ENCODE results near the gene EPGN.

Gene EPGN

DNA sequence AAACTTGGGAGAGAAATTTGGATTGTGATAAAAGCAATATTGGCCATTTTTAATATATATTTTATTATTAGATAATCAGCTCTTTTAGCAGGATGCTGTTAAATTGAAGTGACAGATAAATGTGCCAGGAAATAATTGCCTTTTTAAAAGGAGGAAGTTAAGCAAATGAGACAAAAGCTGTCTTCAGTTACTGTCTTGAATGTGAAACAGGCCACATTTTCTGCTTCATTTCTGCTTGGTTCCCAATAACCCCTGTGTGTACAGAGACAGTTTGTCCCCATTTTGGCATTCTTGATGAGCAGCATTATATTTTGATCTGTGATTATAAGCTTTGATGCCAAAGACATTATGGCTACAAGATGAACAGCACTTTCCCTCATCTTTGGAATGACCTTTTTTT lies 953 bp downstream of the EPGN start:
- no peak for DNase-seq (ENCODE audit: low read depth in 2 of 2, low spot score in 1 of 2)

DNA sequence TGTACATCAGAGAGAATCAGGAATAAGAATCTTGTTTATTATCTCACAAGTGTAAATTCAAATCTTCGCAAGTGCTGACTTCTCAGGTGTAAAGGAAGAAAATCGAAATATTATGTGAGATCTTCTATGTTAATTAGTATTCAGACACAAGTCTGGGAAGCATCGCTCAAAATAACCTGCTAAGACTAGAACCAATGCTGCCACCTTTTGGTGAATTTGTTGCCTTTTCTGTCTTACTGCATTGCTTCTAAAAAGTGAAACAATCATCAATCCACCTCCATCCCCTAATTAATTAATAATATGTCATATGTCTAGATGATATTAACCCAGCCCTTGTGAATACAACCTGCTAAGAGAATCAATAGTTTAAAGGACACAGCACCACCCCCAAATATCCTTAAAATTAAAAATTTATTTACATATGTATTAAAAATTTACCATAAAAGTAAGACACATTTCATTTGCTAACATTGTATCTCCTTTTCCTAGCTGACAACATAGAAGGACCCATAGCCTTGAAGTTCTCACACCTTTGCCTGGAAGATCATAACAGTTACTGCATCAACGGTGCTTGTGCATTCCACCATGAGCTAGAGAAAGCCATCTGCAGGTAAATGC lies 3.5 kb downstream of the EPGN start:
- DNase-seq (ENCODE audit: low read depth in 2 of 2, low spot score in 1 of 2): no peak

DNA sequence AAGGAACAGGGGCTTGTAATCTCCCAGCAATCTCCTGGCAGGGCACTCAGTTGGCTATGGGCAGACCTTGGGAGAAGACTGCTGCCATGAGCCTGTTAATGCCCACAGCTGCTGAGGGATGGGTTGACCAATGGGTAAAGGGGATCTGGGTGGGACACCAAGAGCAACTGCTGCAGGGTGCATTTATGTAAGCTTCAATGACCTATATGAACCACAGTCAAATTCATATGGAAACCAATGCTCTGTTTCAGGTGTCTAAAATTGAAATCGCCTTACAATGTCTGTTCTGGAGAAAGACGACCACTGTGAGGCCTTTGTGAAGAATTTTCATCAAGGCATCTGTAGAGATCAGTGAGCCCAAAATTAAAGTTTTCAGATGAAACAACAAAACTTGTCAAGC lies 6.1 kb downstream of the EPGN start:
- DNase-seq (ENCODE audit: low read depth in 2 of 2, low spot score in 1 of 2): no peak

DNA sequence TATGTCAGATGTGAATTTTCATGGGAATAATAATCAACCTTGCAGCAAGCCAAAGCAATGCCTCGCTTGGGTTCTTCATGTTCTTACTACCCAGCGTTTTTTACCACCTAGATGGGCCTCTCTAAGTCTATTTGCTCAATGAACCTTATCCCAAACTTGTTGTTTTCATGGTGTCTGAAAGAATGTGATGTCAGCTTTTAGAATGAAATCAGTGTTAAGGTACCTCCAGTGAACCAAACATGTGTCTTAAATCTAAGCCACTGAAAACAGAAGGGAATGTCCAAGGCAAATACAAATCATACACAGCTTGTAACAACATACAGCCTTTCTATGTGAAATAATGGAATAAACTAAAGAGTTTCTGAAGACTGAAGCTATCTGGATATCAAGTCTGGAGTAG lies 6.7 kb downstream of the EPGN start:
- DNase-seq (ENCODE audit: low read depth in 2 of 2, low spot score in 1 of 2): no peak

DNA sequence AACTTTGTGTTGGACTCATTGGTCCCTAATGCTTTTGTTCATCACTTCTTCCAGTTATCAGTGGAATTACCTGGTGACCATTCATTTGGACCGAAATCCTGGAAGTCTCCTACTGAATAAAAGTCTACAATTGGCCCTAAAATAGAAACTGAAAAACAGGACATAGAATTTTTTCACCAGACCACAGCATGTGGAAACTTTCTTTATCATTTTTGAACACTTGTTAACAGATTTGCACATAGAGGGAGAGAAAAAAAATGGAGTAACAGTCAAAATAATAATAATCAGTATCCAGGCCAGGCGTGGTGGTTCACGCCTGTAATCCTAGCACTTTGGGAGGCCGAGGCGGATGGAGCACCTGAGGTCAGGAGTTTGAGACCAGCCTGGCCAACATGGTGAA lies 7.1 kb downstream of the EPGN start:
- DNase-seq (ENCODE audit: low read depth in 2 of 2, low spot score in 1 of 2): no peak

DNA sequence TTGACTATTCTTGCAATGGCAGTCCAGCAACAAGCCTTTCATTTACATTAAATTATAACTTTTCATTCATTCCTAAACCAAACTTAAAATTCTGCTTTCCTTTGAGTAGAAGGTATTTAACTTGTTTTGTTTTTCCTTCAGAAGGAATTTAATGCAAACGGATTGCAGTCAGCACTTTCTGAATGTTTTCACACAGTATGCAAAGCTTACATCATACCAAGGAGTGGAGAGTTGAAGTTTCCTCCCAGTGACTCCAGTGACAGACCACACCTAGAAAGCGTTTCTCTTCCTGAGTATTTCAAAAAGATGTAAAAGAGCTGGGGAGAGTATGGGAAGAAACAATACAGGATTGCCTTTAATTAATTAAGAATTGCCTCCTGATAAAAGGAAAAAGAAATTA lies 8.1 kb downstream of the EPGN start:
- no peak for DNase-seq (ENCODE audit: low read depth in 2 of 2, low spot score in 1 of 2)

DNA sequence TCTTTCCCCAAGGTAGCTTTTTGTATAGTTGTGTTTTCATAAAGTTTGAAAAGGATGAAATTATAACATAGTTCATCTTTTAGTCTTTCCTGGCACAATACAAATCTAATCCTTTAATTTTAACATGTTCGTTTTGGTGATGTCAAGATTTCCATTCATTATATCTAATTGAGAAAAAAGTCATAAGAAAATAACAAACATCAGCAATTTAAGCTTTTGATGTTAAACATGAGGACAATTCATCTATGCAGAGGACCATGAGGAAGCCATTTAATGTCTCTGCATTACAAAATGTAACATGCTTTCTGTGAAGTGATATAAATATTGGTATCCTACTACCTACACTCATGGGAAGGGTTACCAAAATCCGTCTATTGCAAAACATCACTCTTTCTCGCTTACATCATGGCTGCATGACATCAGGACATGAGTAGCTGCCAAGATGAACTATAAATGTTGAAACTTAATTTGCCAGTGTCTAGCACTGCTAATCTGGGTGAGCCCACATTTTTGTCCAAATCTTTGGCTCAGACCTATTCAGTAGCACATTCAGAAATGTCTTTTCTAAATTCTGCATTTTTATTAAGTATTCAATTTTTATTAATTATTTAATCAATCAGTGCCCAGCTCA lies 9.5 kb downstream of the EPGN start:
- DNase-seq (ENCODE audit: low read depth in 2 of 2, low spot score in 1 of 2): no peak

DNA sequence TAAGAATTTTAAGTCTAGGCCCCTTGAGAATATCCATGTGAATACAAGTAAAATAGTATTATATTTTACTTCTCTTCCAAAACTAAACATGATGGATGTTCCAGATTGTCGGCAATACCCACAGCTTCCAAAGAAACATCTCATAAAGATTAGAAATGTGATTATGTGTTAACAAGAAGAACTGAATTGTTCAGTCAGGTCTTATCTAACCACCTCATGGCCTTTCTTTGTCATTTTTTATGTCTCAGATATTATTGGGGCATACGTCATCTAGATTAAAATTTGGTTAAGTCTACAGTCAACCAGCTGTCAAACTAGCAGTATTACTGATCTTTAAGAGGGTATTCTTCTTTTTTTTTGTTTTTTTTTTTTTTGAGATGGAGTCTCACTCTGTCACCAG lies 10.0 kb downstream of the EPGN start:
- no peak for DNase-seq (ENCODE audit: low read depth in 2 of 2, low spot score in 1 of 2)

DNA sequence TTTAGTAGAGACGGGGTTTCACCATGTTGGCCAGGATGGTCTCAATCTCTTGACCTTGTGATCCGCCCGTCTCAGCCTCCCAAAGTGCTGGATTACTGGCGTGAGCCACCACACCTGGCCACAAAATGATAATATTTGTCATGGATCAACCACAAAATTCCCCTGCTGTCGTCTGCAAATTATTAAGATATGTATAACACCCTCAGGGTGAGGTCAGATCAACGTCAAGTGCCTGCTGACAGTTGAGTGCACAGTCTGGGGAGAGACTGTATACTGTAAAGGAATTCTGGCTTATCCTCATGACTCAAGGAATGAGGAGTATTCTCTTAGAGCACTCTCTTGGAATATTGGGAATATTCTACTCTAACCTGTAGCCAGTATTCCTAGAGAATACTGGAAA lies 11.2 kb downstream of the EPGN start:
- no peak for DNase-seq (ENCODE audit: low read depth in 2 of 2, low spot score in 1 of 2)

DNA sequence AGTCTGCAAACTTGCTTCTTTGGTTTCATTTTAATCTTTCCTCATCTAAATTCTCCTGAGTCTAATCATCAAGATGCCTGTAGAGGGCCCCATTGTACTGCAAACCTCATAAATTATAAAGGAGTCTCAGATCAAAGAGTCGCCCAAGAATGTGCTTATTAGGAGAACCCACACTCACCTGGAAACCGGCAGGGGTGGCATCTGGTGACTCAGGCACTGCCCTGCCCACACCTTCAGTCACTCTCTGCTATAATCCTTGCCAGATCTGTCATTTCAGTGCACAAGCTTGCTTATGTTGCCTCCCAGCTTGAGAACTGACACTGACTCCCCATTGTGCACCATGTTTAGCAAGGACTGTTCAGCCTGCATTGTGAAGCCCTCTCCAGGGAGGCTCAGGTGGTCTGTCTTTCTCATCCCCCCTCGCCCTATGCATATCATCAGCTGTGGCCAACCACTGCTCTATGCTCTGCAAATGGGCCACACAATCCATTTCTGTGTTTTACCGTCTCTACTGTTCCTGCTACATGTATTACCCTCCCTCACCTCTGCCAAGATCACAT lies 12.4 kb downstream of the EPGN start:
- DNase-seq (ENCODE audit: low read depth in 2 of 2, low spot score in 1 of 2): no peak

DNA sequence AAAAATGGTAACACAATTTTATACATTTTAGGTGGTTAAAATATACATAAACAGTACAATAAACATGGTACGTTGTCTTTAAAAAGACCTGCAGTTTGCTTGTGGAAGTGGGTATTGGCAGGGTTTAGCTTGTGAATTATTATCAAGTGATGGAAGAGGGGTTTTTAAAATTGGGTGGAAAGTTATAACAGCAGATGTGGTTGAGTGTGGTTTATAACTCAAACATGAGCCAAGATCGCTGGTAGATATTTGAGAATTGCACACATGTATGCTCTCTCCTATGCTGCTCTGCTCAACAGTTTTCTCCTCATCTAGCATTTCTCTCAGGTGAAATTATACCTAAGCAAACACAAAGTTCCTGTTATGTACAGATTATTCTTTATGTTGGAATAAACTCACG lies 14.0 kb downstream of the EPGN start:
- DNase-seq (ENCODE audit: low read depth in 2 of 2, low spot score in 1 of 2): no peak

DNA sequence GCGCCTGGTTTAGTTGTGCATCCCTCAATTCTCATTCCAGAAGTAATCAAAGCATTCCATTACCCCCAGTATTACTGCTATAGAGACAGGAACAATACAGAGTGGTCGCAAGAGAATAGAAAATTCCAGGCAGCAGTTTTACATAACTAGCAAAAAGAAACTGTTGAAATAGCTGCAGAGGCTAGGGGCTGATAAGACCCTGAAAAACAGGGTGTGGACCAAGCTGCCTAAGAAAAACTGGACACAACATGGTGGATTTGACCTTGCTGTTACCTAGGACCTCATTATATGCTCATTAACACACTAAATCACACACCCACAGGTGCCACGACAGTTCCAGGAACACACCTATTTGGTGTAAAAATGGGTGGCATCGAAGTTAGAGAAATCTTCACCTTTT lies 15.4 kb downstream of the EPGN start:
- DNase-seq (ENCODE audit: low read depth in 2 of 2, low spot score in 1 of 2): no peak

DNA sequence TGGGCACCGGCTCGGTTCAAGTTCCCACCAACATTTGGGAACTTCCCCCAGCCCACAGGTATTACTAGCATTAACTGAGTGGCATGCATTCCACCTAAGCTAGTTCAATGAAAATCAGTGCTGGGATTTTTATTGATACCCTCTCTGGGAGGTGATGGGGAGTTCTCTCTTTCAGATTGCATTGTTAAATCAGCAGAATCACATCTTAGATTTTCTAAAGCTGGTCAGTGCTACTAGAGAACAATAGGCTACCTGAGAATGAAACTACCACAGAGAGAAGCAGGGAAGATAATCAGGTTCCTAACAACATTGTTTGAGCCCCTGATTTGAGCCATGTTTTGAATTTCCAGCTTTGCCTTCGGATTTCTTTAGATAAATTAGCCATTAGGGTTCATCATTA lies 16.0 kb downstream of the EPGN start:
- DNase-seq (ENCODE audit: low read depth in 2 of 2, low spot score in 1 of 2): no peak

DNA sequence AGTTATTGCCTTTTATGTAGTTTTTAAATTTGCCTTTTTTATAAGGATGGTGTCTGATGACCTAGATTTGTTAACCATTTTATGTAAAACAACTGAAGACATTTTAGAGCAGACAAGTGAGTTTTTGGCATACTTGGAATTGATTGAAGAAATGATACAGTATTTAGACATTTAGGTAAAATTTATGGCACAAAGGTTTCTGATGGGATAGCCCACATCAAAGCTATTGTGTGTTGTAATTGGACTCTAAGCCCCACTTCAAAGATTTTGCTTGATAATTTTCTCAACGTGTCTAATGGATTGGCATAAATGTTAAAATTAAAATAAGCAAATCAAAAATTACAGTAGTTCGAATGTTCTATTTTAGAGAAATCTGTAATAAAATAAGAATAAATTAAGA lies 17.6 kb downstream of the EPGN start:
- no peak for DNase-seq (ENCODE audit: low read depth in 2 of 2, low spot score in 1 of 2)

DNA sequence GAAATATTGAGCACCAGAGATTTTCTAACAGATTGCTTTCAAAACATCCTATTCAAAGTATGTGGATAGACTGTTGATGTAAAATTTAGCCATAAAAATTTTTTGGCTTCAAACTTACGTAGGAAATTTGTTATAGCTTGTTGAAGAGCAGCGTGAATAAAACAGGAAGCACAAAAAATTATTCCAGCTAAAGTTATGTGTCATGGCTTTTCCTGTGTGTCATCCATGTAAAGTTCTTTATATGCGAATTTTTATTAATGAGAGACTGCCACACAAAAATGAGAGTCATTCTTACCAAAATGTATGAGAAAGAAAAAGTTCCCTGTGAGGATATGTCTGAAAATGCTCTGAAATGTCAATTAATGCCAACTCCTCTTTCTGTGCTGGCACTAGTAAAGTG lies 19.5 kb downstream of the EPGN start:
- DNase-seq (ENCODE audit: low read depth in 2 of 2, low spot score in 1 of 2): no peak

DNA sequence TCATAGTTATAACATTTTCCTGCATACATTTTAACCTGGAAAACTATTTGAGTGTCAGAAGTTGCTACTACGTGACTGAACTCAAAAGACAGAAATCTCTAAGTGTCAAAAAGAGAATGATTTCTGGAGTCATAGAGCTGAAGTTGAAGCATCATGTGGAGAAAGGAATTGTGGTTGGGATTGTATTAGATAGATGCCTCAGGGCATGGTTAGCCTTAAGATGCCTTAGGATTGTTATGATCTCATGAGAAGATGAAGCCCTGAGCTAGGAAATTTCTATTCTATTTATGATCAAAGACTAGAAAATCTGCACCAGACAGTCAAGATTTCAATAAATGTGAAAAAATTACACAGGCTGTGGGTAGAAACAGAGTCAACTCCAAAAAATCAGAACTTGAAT lies 20.2 kb downstream of the EPGN start:
- DNase-seq (ENCODE audit: low read depth in 2 of 2, low spot score in 1 of 2): no peak

DNA sequence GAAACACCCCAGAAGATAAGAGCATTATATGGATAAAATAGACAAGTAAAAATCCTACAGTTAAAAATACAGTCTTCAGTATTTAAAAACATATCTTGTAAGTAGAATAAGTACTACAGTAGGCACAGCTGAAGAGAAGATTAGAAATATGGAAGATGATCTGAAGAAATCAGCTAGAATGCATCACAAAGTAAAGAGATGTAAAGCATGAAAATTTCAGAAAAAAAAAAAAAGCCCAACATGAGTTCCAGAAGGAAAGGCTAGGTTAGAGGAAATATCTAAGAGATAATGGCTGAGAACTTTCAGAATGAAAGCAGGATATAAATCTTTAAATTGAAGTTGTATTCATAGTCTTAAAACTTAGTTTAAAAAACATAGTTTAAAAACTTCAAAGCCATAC lies 21.0 kb downstream of the EPGN start:
- DNase-seq (ENCODE audit: low read depth in 2 of 2, low spot score in 1 of 2): no peak

DNA sequence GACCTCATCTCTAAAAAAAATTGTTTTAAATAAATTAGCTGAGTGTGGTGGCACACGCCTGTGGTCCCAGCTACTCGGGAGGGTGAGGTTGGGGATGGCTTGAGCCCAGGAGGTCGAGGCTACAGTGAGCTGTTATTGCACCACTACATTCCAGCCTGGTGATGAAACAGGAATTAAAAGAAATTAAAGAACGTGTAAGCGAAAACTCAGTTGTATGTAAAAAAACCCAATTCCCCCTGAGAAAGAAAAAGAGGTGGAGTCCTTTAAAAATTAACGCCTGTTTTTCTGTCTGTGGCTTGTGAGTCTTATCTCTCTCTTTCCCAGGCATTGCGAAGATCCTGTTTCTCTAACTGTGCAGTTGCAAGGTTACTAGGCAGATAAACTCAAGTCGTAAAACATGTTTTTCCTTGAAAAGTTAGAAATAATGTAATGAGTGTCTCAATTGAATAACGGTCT lies 22.1 kb downstream of the EPGN start:
- no peak for DNase-seq (ENCODE audit: low read depth in 2 of 2, low spot score in 1 of 2)

DNA sequence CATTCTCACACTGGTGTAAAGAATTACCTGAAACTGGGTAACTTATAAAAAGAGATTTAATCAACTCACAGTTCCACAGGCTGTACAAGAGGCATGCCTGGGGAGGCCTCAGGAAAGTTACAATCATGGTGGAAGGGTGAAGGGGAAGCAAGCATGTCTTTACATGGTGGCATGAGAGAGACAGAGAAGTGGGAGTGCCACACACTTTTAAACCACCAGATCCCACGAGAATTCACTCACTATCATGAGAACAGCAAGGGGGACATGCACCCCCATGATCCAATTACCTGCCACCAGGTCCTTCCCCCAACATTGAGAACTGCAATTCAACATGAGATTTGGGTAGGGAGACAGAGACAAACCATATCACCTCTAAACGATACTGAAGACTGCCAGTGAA lies 23.0 kb downstream of the EPGN start:
- DNase-seq (ENCODE audit: low read depth in 2 of 2, low spot score in 1 of 2): no peak

DNA sequence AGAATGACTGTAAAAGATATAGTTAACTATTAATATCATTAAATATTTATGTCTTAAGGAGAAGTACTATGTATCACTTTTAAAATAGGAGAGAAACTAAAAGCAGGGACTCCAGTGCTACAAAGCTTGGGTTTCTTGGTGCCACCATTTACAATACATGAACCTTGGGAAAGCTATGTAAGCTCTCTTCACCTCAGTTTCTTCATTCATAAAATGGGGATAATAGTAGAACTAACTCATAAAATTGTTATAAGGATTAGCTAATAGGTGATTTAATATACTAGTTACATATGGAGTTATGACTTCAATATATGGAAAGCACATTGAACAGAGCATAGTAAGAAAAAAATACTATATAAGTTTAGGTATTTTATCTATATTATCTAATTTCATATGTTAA lies 23.7 kb downstream of the EPGN start:
- DNase-seq (ENCODE audit: low read depth in 2 of 2, low spot score in 1 of 2): no peak

DNA sequence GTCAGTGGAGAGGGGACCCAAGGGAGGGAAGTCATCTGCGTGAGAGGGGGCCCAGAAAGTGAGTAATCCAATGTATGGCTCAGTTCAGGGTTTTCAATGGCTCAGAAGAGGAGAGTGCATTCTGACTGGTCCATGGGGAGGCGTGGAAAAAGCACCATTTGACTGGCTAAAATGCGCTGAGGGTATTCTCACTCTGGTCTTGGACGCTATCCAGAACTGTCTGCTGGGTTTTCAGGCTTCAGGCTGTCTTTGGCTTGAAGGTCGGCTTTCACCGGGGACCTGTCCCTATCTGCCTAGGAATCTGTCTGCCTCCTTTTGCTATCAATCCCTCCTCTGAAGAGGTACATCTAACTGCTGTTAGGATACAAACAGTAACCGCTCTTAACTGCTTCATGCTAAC lies 26.4 kb downstream of the EPGN start:
- DNase-seq (ENCODE audit: low read depth in 2 of 2, low spot score in 1 of 2): no peak

DNA sequence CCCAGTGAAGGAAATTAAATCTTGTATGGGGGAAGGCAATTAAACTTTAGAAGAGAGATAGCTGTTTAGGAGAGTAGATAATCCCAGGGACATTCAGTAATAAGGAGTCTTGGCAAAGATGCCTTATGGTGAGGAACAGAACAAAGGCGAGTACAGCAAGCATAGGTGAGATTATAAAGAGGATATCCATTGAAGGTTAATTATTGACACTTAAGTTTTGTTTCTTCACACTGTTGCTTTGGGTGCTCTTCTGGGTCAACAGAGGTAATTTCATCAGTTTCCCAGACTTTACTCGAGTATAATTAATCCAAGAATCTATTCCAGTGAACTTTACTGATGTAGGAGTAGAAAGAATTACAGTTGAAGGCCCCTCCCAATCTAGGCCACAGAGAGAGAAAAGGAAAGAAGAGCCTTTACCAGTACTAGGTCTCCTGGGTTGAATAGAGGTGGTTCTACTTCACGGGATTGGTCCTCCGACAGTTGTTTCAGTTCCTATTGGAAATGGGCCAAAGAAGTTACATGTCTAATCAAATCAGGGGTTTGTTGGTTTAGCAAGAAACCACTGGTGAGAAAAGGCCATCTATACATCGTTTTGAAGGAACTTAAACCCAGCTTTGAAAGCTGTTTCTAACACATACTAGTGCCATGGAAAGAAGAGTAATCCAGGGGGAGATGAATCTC lies 27.2 kb downstream of the EPGN start:
- no peak for DNase-seq (ENCODE audit: low read depth in 2 of 2, low spot score in 1 of 2)

All from stimulated activated CD8-positive, alpha-beta memory T cell treated with anti-CD3 and anti-CD28 coated beads, Interleukin-4, amount 100 ng/mL, for 1 hour (primary cell).